ENCODE results near the gene FAM81A. TPM values are rescaled to one million over a fixed set of nuclear protein-coding genes. Genes with fewer than 3 reads are reported as not detected.

Gene FAM81A
- total RNA-seq, 2 experiments from 2014 or later = 0.64 to 0.79 TPM

Other genes starting within 250 kb of the FAM81A start
- gene LDHAL6B, start 231.3 kb upstream of the FAM81A start, total RNA-seq = not detected
- 1 to 10 TPM; 1.4 to 2.9 TPM for gene MYO1E, start 65.3 kb upstream of the FAM81A start, total RNA-seq
- not detected for gene GCNT3, start 173.6 kb downstream of the FAM81A start, total RNA-seq
- 100 to 1,000 TPM; 146 to 155 TPM for gene GTF2A2, start 219.3 kb downstream of the FAM81A start, total RNA-seq